Liver (tissue), 9 donors: Measurements from ENCODE around the gene RUNX1. TPM values are rescaled to one million over a fixed set of nuclear protein-coding genes. Genes with fewer than 3 reads are reported as not detected.

Experiments used
- DNase-seq: peaks from one replicate; pipeline ENCODE4 v3.0.0-alpha.2; 2017; ENCODE audit warnings: low spot score
- H3K27ac ChIP-seq, 2 donors: one replicate each; pipeline ENCODE4 v1.7.0; 2013; ENCODE audit warnings: inconsistent platforms in 2 of 2, low read length in 2 of 2, control low read depth in 1 of 2, low read depth in 1 of 2, mild to moderate bottlenecking in 1 of 2
- H3K27me3 ChIP-seq, 4 donors: one replicate each; pipeline versions ENCODE4 v1.6.1 to v1.7.0; 2013; ENCODE audit warnings: low read length in 3 of 4, inconsistent platforms in 1 of 4, mild to moderate bottlenecking in 1 of 4, moderate library complexity in 1 of 4; ENCODE audit not compliant: control insufficient read depth in 4 of 4, insufficient read depth in 4 of 4
- H3K36me3 ChIP-seq, 4 donors: one replicate each; pipeline versions ENCODE4 v1.6.1 to v1.7.0; 2013; ENCODE audit warnings: low read length in 3 of 4, mild to moderate bottlenecking in 3 of 4, low read depth in 1 of 4, moderate library complexity in 1 of 4; ENCODE audit not compliant: control insufficient read depth in 4 of 4, insufficient read depth in 3 of 4
- H3K4me1 ChIP-seq, 4 donors: one replicate each; pipeline versions ENCODE4 v1.6.1 to v1.7.0; 2013; ENCODE audit warnings: low read length in 3 of 4, mild to moderate bottlenecking in 3 of 4, moderate library complexity in 1 of 4; ENCODE audit not compliant: control insufficient read depth in 4 of 4, insufficient read depth in 4 of 4
- H3K4me3 ChIP-seq, 3 donors: one replicate each; pipeline versions ENCODE4 v1.6.1 to v1.7.0; 2013; ENCODE audit warnings: low read length in 3 of 3, control low read depth in 1 of 3, low read depth in 1 of 3, mild to moderate bottlenecking in 1 of 3
- H3K9ac ChIP-seq, 2 donors: one replicate each; pipeline ENCODE4 v1.7.0; 2013; ENCODE audit warnings: low read length in 2 of 2, mild to moderate bottlenecking in 2 of 2, moderate library complexity in 2 of 2, control low read depth in 1 of 2, low read depth in 1 of 2
- H3K9me3 ChIP-seq, 4 donors: one replicate each; pipeline versions ENCODE4 v1.6.1 to v1.7.0; 2013; ENCODE audit warnings: low read length in 3 of 4; ENCODE audit not compliant: control insufficient read depth in 4 of 4
- ATF3 ChIP-seq: IDR thresholded peaks from 2 replicates; pipeline ENCODE4 v1.6.1; 2016; ENCODE audit warnings: antibody characterized with exemption
- CTCF ChIP-seq: fragments of 150-350 bp; IDR thresholded peaks from 2 replicates; pipeline ENCODE4 v1.5.1; 2017; ENCODE audit warnings: improper control_type of control experiment, low read depth, low read length; ENCODE audit not compliant: missing input control
- EGR1 ChIP-seq, 2 donors: IDR thresholded peaks; 2 replicates each; pipeline ENCODE4 v1.6.1; 2016 to 2018; ENCODE audit warnings: antibody characterized with exemption in 2 of 2, low read depth in 2 of 2
- FOXA2 ChIP-seq: IDR thresholded peaks from 2 replicates; pipeline ENCODE4 v1.6.1; 2016; ENCODE audit warnings: antibody characterized with exemption
- GABPA ChIP-seq, 2 donors: IDR thresholded peaks in 1 of 2; conservative IDR thresholded peaks in 1 of 2; 2 replicates each; pipeline ENCODE4 v1.6.1; 2016; ENCODE audit warnings: antibody characterized with exemption in 2 of 2, mild to moderate bottlenecking in 1 of 2, moderate library complexity in 1 of 2
- HNF4A ChIP-seq, 2 donors: conservative IDR thresholded peaks; 2 replicates each; pipeline ENCODE4 v1.6.1; 2016; ENCODE audit warnings: antibody characterized with exemption in 2 of 2, mild to moderate bottlenecking in 2 of 2
- HNF4G ChIP-seq: IDR thresholded peaks from 2 replicates; pipeline ENCODE4 v1.6.1; 2016; ENCODE audit warnings: antibody characterized with exemption
- RAD21 ChIP-seq, 2 donors: IDR thresholded peaks; 2 replicates each; pipeline ENCODE4 v1.6.1; 2016; ENCODE audit warnings: antibody characterized with exemption in 2 of 2, mild to moderate bottlenecking in 2 of 2
- RXRA ChIP-seq, 2 donors: IDR thresholded peaks; 2 replicates each; pipeline ENCODE4 v1.6.1; 2017 to 2018; ENCODE audit warnings: antibody characterized with exemption in 2 of 2, mild to moderate bottlenecking in 1 of 2
- TAF1 ChIP-seq: conservative IDR thresholded peaks from 2 replicates; pipeline ENCODE4 v1.6.1; 2016; ENCODE audit warnings: antibody characterized with exemption, mild to moderate bottlenecking
- YY1 ChIP-seq: IDR thresholded peaks from 2 replicates; pipeline ENCODE4 v1.6.1; 2016; ENCODE audit warnings: antibody characterized with exemption, mild to moderate bottlenecking
- WGBS: extraction: QIAGEN DNeasy Blood & Tissue Kit; methylation state at CpG from one replicate; pipeline ENCODE4 v1.1.7; 2013; 5-methylcytosine and 5-hydroxymethylcytosine counted together
- polyA plus RNA-seq, 2 donors: library from polyadenylated mRNA; stranded (reverse) in 1 of 2; unstranded in 1 of 2; fragments of 200-250 nt in 1 of 2; fragments of >200 nt in 1 of 2; fragmentation: Nextera tagmentation in 1 of 2; extraction: Ambion mirVana in 1 of 2; gene quantifications; one replicate each; pipeline versions ENCODE4 v1.2.1 to v1.2.3, GENCODE V29; 2013 to 2015
- total RNA-seq, 2 donors: library from RNA; depleted of rRNA; stranded (reverse); fragments of >200 nt; gene quantifications; one replicate each; pipeline ENCODE4 v1.2.3, GENCODE V29; 2014
- TF ChIP-seq, protein P1 (sequence below): IDR thresholded peaks from 2 replicates; pipeline ENCODE4 v1.6.1; 2016; ENCODE audit warnings: antibody characterized with exemption
- donor health status: healthy.
- donor health status: healthy.
- donor health status: healthy.
- donor health status: healthy.
- donor health status: healthy.

Gene RUNX1
- total and polyA plus RNA-seq, 4 donors: 0.98 to 7.2 (median 3.1) TPM

- 53% methylated on average over 21 of the region's 21 CpGs for WGBS
- no peaks in the 10 kb centered on the region for H3K9me3 ChIP-seq
- H3K36me3 ChIP-seq: no peaks in the 10 kb centered on the region
- H3K27me3 ChIP-seq: no peaks in the 10 kb centered on the region
- H3K27ac ChIP-seq: no peak overlapping the region
- no peak overlapping the region for H3K4me3 ChIP-seq
- TF ChIP-seq YY1: no peak
- TF ChIP-seq RAD21 (IDR thresholded peaks at IDR 0.05): peak; percentile 99
- no peak for TF ChIP-seq FOXA2
- peak in 1 of 2 donors; percentile 28 for TF ChIP-seq GABPA (IDR thresholded peaks at IDR 0.05 in 1 of 2, conservative IDR thresholded peaks at IDR 0.05 in 1 of 2)
- TF ChIP-seq CTCF: peak; percentile 94
- TF ChIP-seq RXRA (IDR thresholded peaks at IDR 0.05): peak in 1 of 2 donors; percentile 12
- TF ChIP-seq, protein P1, sequence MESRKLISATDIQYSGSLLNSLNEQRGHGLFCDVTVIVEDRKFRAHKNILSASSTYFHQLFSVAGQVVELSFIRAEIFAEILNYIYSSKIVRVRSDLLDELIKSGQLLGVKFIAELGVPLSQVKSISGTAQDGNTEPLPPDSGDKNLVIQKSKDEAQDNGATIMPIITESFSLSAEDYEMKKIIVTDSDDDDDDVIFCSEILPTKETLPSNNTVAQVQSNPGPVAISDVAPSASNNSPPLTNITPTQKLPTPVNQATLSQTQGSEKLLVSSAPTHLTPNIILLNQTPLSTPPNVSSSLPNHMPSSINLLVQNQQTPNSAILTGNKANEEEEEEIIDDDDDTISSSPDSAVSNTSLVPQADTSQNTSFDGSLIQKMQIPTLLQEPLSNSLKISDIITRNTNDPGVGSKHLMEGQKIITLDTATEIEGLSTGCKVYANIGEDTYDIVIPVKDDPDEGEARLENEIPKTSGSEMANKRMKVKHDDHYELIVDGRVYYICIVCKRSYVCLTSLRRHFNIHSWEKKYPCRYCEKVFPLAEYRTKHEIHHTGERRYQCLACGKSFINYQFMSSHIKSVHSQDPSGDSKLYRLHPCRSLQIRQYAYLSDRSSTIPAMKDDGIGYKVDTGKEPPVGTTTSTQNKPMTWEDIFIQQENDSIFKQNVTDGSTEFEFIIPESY: no peak
- no peak overlapping the region for H3K9ac ChIP-seq
- peaks cover 0 to 4% (median 0%) of the 10 kb centered on the region in 4 donors for H3K4me1 ChIP-seq
- peak; percentile 57 for DNase-seq
Observed at GRCh38 chr21:34745557-34746255, 303.4 kb downstream of the RUNX1 start.

DNA sequence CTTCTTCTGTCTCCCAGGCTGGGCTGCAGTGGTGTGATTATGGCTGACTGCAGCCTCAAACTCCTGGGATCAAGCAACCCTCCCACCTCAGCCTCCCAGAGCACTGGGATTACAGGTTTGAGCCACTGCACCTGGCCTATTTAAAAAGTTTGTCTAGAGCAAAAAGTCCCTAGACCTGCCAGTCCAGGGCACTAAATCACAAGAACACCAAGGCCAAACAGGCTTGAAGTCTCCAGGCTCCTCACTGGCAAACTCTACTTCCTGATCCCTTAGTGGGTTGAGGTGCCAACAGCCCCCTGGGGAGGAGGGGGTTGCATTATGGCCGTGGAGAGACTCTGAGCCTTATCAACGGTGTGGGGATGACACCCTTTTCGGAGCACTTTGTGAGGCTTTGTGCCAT, 304.3 kb downstream of the RUNX1 start:
- no peak overlapping the region for H3K4me3 ChIP-seq
- H3K27ac ChIP-seq: no peak overlapping the region
- TF ChIP-seq EGR1 (IDR thresholded peaks at IDR 0.05; ENCODE audit: low read depth in 2 of 2) (no peak), ATF3 (no peak), GABPA (IDR thresholded peaks at IDR 0.05 in 1 of 2, conservative IDR thresholded peaks at IDR 0.05 in 1 of 2) (no peak), TAF1 (no peak)

GRCh38 chr21:34743831-34744230, 305.3 kb downstream of the RUNX1 start:
- H3K4me1 ChIP-seq: peaks cover 0 to 4% (median 0%) of the 10 kb centered on the region in 4 donors
- no peak overlapping the region for H3K27ac ChIP-seq
- DNase-seq: no peak
- no peak overlapping the region for H3K4me3 ChIP-seq
- TF ChIP-seq HNF4A (conservative IDR thresholded peaks at IDR 0.05) (no peak), RAD21 (IDR thresholded peaks at IDR 0.05) (no peak), HNF4G (no peak), FOXA2 (no peak)
- no peaks in the 10 kb centered on the region for H3K9me3 ChIP-seq
- no peak overlapping the region for H3K9ac ChIP-seq
- H3K36me3 ChIP-seq: no peaks in the 10 kb centered on the region
- no peaks in the 10 kb centered on the region for H3K27me3 ChIP-seq
- WGBS: 75% methylated on average over 9 of the region's 9 CpGs

More for the DNA sequence above, 304.3 kb downstream of the RUNX1 start:
- Histone ChIP-seq H3K9ac (no peak overlapping the region), H3K36me3 (no peaks in the 10 kb centered on the region), H3K4me1 (peaks cover 0 to 4% (median 0%) of the 10 kb centered on the region in 4 donors), H3K9me3 (no peaks in the 10 kb centered on the region), H3K27me3 (no peaks in the 10 kb centered on the region)
- DNase-seq: no peak
- 12% methylated on average over 3 of the region's 3 CpGs for WGBS
